HepG2 (cell line): ENCODE results near the gene MAP1LC3A. TPM values are rescaled to one million over a fixed set of nuclear protein-coding genes. Genes with fewer than 3 reads are reported as not detected.

Experiments
- ATAC-seq: fragments of 200-7000 bp; cut with Tn5 transposase; 3 replicates; pipeline ENCODE4 v1.9.1; 2020; ENCODE audit warnings: mild to moderate bottlenecking, moderate library complexity
- BruUV-seq: library from RNA; stranded (reverse); fragments of 400-500 nt; replicated peaks from 2 replicates; lab custom pipeline; 2021; lab: Mats Ljungman, UMichigan
- CTCF ChIA-PET: fragments of 300-600 bp; formaldehyde crosslinking; extraction: SDS; loops from one replicate; lab custom pipeline; 2021; ENCODE audit warnings: low total read pairs, inconsistent platforms, low intra/inter-chr PET ratio; lab: Yijun Ruan, JAX
- POLR2A ChIA-PET: fragments of 350-600 bp; sonication (Branson Sonifier 250); formaldehyde crosslinking; loops from one replicate; lab custom pipeline; 2020; ENCODE audit warnings: antibody characterized with exemption, inconsistent platforms; lab: Yijun Ruan, JAX
- DNase-seq: peaks from one replicate; pipeline ENCODE4 v3.0.0-alpha.2; 2015; ENCODE audit warnings: low spot score
- FAIRE-seq: peaks from 3 replicates; lab custom pipeline; 2011; peaks lifted over from hg19 to GRCh38; lab: Jason Lieb, UNC
- H2AFZ ChIP-seq: one replicate; pipeline ENCODE4 v1.6.1; 2011; ENCODE audit warnings: low read length, inconsistent platforms
- H3K27ac ChIP-seq: fragments of 300-600 bp; 3 replicates; pipeline ENCODE4 v1.8.0; 2011; ENCODE audit warnings: mixed run types, mild to moderate bottlenecking, mixed read lengths, low read length, inconsistent platforms; ENCODE audit not compliant: insufficient read depth; ENCODE audit errors: extremely low read length
- H3K27me3 ChIP-seq, 2 experiments: fragments of 200-600 bp in 1 of 2; 2 replicates in 1 of 2; 3 replicates in 1 of 2; pipeline versions ENCODE4 v1.6.0 to v1.8.0; 2011; ENCODE audit warnings: low read length in 2 of 2, mild to moderate bottlenecking in 2 of 2, moderate library complexity in 2 of 2, inconsistent platforms in 1 of 2; ENCODE audit not compliant: insufficient read depth in 2 of 2, control insufficient read depth in 1 of 2
- H3K36me3 ChIP-seq, 2 experiments: fragments of 200-600 bp in 1 of 2; replicated peaks in 1 of 2; 2 replicates in 1 of 2; 3 replicates in 1 of 2; pipeline versions ENCODE4 v1.5.1 to v1.8.0; 2011; ENCODE audit warnings: low read length in 2 of 2, inconsistent platforms in 1 of 2; ENCODE audit not compliant: insufficient read depth in 2 of 2, control insufficient read depth in 1 of 2
- H3K4me1 ChIP-seq: 2 replicates; pipeline ENCODE4 v1.5.1; 2012; ENCODE audit warnings: low read length, inconsistent platforms; ENCODE audit not compliant: insufficient read depth
- H3K4me2 ChIP-seq: 2 replicates; pipeline ENCODE4 v1.6.0; 2011; ENCODE audit warnings: low read depth, low read length, inconsistent platforms
- H3K4me3 ChIP-seq, 3 experiments: fragments of 200-600 bp in 1 of 3; sonication (generic), shearing (Covaris generic) in 1 of 3; replicated peaks in 1 of 3; 2 replicates each; pipeline ENCODE4 v1.5.1; 2011 to 2016; ENCODE audit warnings: low read length in 3 of 3, inconsistent platforms in 2 of 3, low read depth in 2 of 3, mild to moderate bottlenecking in 2 of 3, control low read depth in 1 of 3, mixed read lengths in 1 of 3; ENCODE audit not compliant: insufficient read depth in 1 of 3
- H3K79me2 ChIP-seq: one replicate; pipeline ENCODE4 v1.6.1; 2011; ENCODE audit warnings: low read length, inconsistent platforms; ENCODE audit not compliant: insufficient read depth
- H3K9ac ChIP-seq: 2 replicates; pipeline ENCODE4 v1.6.0; 2011; ENCODE audit warnings: mild to moderate bottlenecking, low read depth, low read length, inconsistent platforms; ENCODE audit not compliant: insufficient read depth
- H3K9me3 ChIP-seq: 2 replicates; pipeline ENCODE4 v1.5.1; 2012; ENCODE audit warnings: mild to moderate bottlenecking, low read length
- H4K20me1 ChIP-seq: 2 replicates; pipeline ENCODE4 v1.6.0; 2011; ENCODE audit warnings: inconsistent platforms, mild to moderate bottlenecking, low read length, moderate library complexity; ENCODE audit not compliant: insufficient read depth
- ASH2L ChIP-seq: fragments of 300-600, 200-600 bp; sonication (generic); IDR thresholded peaks from 2 replicates; pipeline ENCODE4 v1.7.0; 2017; ENCODE audit warnings: low read depth, mild to moderate bottlenecking, moderate library complexity, mixed read lengths, low read length; ENCODE audit not compliant: insufficient read length
- ATF3 ChIP-seq: sonication (generic); formaldehyde crosslinking; IDR thresholded peaks from 2 replicates; pipeline ENCODE4 v1.4.0; 2020; ENCODE audit warnings: missing genetic modification reagents
- ATF7-NPFF ChIP-seq: sonication (generic); formaldehyde crosslinking; IDR thresholded peaks from 2 replicates; pipeline ENCODE4 v1.8.1; 2023; ENCODE audit warnings: mild to moderate bottlenecking, low read depth, missing genetic modification reagents, moderate library complexity
- CCDC6 ChIP-seq: sonication (generic); formaldehyde crosslinking; IDR thresholded peaks from 2 replicates; pipeline ENCODE4 v1.8.1; 2022; ENCODE audit warnings: mild to moderate bottlenecking, missing genetic modification reagents, moderate library complexity
- CHD2 ChIP-seq: IDR thresholded peaks from 2 replicates; pipeline ENCODE4 v1.6.1; 2011; ENCODE audit warnings: low read depth, low read length, improper control_type of control experiment
- CREM ChIP-seq, 2 experiments: sonication (generic) in 1 of 2; formaldehyde crosslinking in 1 of 2; IDR thresholded peaks; 2 replicates each; pipeline versions ENCODE4 v1.4.0 to v1.6.1; 2016 to 2020; ENCODE audit warnings: antibody characterized with exemption in 1 of 2, mild to moderate bottlenecking in 1 of 2, missing genetic modification reagents in 1 of 2
- MXD4 ChIP-seq: IDR thresholded peaks from 2 replicates; pipeline ENCODE4 v1.6.1; 2016; ENCODE audit warnings: mild to moderate bottlenecking, missing biosample characterization, missing genetic modification reagents
- NR2F6 ChIP-seq, 2 experiments: IDR thresholded peaks; 2 replicates each; pipeline ENCODE4 v1.6.1; 2016; ENCODE audit warnings: antibody characterized with exemption in 1 of 2, mild to moderate bottlenecking in 1 of 2
- NR3C1 ChIP-seq: sonication (generic); formaldehyde crosslinking; IDR thresholded peaks from 2 replicates; pipeline ENCODE4 v1.4.0; 2020; ENCODE audit warnings: missing genetic modification reagents
- RBAK ChIP-seq: sonication (generic); formaldehyde crosslinking; IDR thresholded peaks from 2 replicates; pipeline ENCODE4 v1.5.1; 2020; ENCODE audit warnings: mild to moderate bottlenecking, missing genetic modification reagents
- SAP130 ChIP-seq: IDR thresholded peaks from 2 replicates; pipeline ENCODE4 v1.6.1; 2016; ENCODE audit warnings: low read depth
- SPEN ChIP-seq: sonication (generic); formaldehyde crosslinking; IDR thresholded peaks from 2 replicates; pipeline ENCODE4 v1.5.1; 2020; ENCODE audit warnings: low read depth, mild to moderate bottlenecking, missing genetic modification reagents
- TAF1 ChIP-seq: sonication (generic); formaldehyde crosslinking; IDR thresholded peaks from 2 replicates; pipeline ENCODE4 v1.4.0; 2020; ENCODE audit warnings: missing genetic modification reagents
- THAP11 ChIP-seq: IDR thresholded peaks from 2 replicates; pipeline ENCODE4 v1.6.1; 2016; ENCODE audit warnings: missing biosample characterization, missing genetic modification reagents
- ZC3H13 ChIP-seq: sonication (generic); formaldehyde crosslinking; IDR thresholded peaks from 2 replicates; pipeline ENCODE4 v1.8.1; 2023; ENCODE audit warnings: mild to moderate bottlenecking, missing genetic modification reagents, moderate library complexity
- ZNF20 ChIP-seq: sonication (generic); formaldehyde crosslinking; IDR thresholded peaks from 2 replicates; pipeline ENCODE4 v1.4.0; 2020; ENCODE audit warnings: mild to moderate bottlenecking, moderate library complexity, missing genetic modification reagents
- ZNF317 ChIP-seq: sonication (generic); formaldehyde crosslinking; IDR thresholded peaks from 2 replicates; pipeline ENCODE4 v1.5.0; 2020; ENCODE audit warnings: mild to moderate bottlenecking, missing genetic modification reagents
- ZNF33B ChIP-seq: sonication (generic); formaldehyde crosslinking; IDR thresholded peaks from 2 replicates; pipeline ENCODE4 v1.5.1; 2020; ENCODE audit warnings: mild to moderate bottlenecking, missing genetic modification reagents
- ZNF354B ChIP-seq: sonication (generic); formaldehyde crosslinking; IDR thresholded peaks from 2 replicates; pipeline ENCODE4 v1.8.0; 2022; ENCODE audit warnings: mild to moderate bottlenecking, missing genetic modification reagents
- ZNF451 ChIP-seq: sonication (generic); formaldehyde crosslinking; IDR thresholded peaks from 2 replicates; pipeline ENCODE4 v1.5.0; 2020; ENCODE audit warnings: mild to moderate bottlenecking, missing genetic modification reagents
- ZNF614 ChIP-seq: IDR thresholded peaks from 2 replicates; pipeline ENCODE4 v1.6.1; 2018; ENCODE audit warnings: missing biosample characterization, missing genetic modification reagents, inconsistent platforms, borderline replicate concordance
- ZNF616 ChIP-seq: sonication (generic); formaldehyde crosslinking; IDR thresholded peaks from 2 replicates; pipeline ENCODE4 v1.5.0; 2020; ENCODE audit warnings: low read depth, mild to moderate bottlenecking, missing genetic modification reagents
- ZNF710 ChIP-seq: sonication (generic); formaldehyde crosslinking; IDR thresholded peaks from 2 replicates; pipeline ENCODE4 v1.5.0; 2020; ENCODE audit warnings: mild to moderate bottlenecking, missing genetic modification reagents, borderline replicate concordance
- WGBS: methylation state at CpG from one replicate; pipeline ENCODE4 v1.1.6; 2017; ENCODE audit warnings: low lambda C conversion rate; 5-methylcytosine and 5-hydroxymethylcytosine counted together
- in situ Hi-C: cut with HindIII; loops from 2 replicates; pipeline ENCODE4 v1.10.0; 2017; ENCODE audit warnings: low pct_unique_long_range_greater_than_20kb; ENCODE audit not compliant: extremely low pct_ligation_motif_present
- intact Hi-C: fragments of 100-400 bp; cut with micrococcal nuclease; formaldehyde crosslinking; loops from one replicate; pipeline ENCODE4 v1.10.0; 2022; ENCODE audit not compliant: unreplicated experiment
- polyA plus RNA-seq, 8 experiments: library from polyadenylated mRNA; depleted of rRNA in 3 of 8; stranded (reverse) in 7 of 8; unstranded in 1 of 8; fragments of >200 nt; fragmentation: Illumina TruSeq in 4 of 8; extraction: Trizol in 4 of 8; gene quantifications; 2 replicates each; pipeline versions ENCODE4 v1.2.1 to v1.2.3, GENCODE V29; 2011 to 2016; ENCODE audit warnings: low read depth in 4 of 8, missing spikeins in 1 of 8, mixed read lengths in 1 of 8; ENCODE audit not compliant: insufficient read depth in 1 of 8
- total RNA-seq, 5 experiments: library from RNA; depleted of rRNA; stranded (reverse); fragments of >200 nt; fragmentation: Illumina TruSeq; extraction: Trizol; gene quantifications; 2 replicates each; pipeline ENCODE4 v1.2.3, GENCODE V29; 2016; ENCODE audit warnings: low read depth in 1 of 5

Gene MAP1LC3A
- total and polyA plus RNA-seq, 2 of the 13 experiments (the other 11 are each of a cell fraction or from before 2014, with no cell fraction given), result not detected

- Histone ChIP-seq H3K36me3 (peaks cover 8 to 26% of the 10 kb centered on the region in 2 experiments), H3K79me2 (peaks cover 15% of the 10 kb centered on the region), H3K27ac (peak overlapping the region; percentile 74), H3K9ac (peak overlapping the region; percentile 59), H3K4me3 (peak overlapping the region; percentile 15 to 43 (median 17); a peak in 5 of 6 replicates), H3K27me3 (no peaks in the 10 kb centered on the region; a peak in 1 of 5 replicates), H4K20me1 (peaks cover 8% of the 10 kb centered on the region), H3K4me1 (peaks cover 55% of the 10 kb centered on the region), H3K9me3 (no peaks in the 10 kb centered on the region), H2AFZ (no peak overlapping the region), H3K4me2 (peak overlapping the region; percentile 77)
- no TSS peak for BruUV-seq
- ChIA-PET CTCF (no interaction called here), POLR2A (interaction anchor here (1.0 to 1.7 kb wide), 13 partner anchors 8 to 313 kb away, joined by 3 to 12 read pairs (median 4); partner anchors contain the start of genes AHCY, ITCH and NCOA6)
- intact Hi-C loops (loop anchor here (2.0 kb wide), 1 partner anchor 14 kb away; no protein-coding TSS in a partner anchor), in situ Hi-C loops (no loop called here)
- ATAC-seq, result peak; percentile 1
- peak; percentile 59 for DNase-seq
- peak; percentile 56 for FAIRE-seq
- 22% methylated on average over 4 of the region's 4 CpGs for WGBS
- 0 out of 2 replicates have a peak, but pooled peaks have one; percentile 51 for TF ChIP-seq ZNF317 (CRISPR knock-in tag)
- no peak for TF ChIP-seq ZNF451 (CRISPR knock-in tag)
- TF ChIP-seq ATF3, result no peak
- TF ChIP-seq TAF1 (CRISPR knock-in tag), result peak; percentile 23; the same call in 1 of the 2 replicates
- peak; percentile 33; the same call in 1 of the 2 replicates for TF ChIP-seq SPEN (CRISPR knock-in tag)
- TF ChIP-seq NR2F6 (IDR thresholded peaks at IDR 0.05), result 0 out of 2 replicates have a peak, but pooled peaks have one; percentile 14
- peak; percentile 44 for TF ChIP-seq NR2F6 (CRISPR knock-in tag; IDR thresholded peaks at IDR 0.05)
- peak; percentile 77 for TF ChIP-seq MXD4
- 0 out of 2 replicates have a peak, but pooled peaks have one; percentile 45 for TF ChIP-seq RBAK (CRISPR knock-in tag)
- TF ChIP-seq ZNF616 (CRISPR knock-in tag), result 0 out of 2 replicates have a peak, but pooled peaks have one; percentile 16
- no peak for TF ChIP-seq CHD2
- 0 out of 2 replicates have a peak, but pooled peaks have one; percentile 62 for TF ChIP-seq ZNF354B (CRISPR knock-in tag)
- peak; percentile 21; the same call in 1 of the 2 replicates for TF ChIP-seq ZNF33B (CRISPR knock-in tag)
- TF ChIP-seq ZC3H13 (CRISPR knock-in tag), result peak; percentile 50; the same call in 1 of the 2 replicates
- TF ChIP-seq ZNF614 (CRISPR knock-in tag), result peak; percentile 37; the same call in 1 of the 2 replicates
- TF ChIP-seq ZNF710 (CRISPR knock-in tag), result 0 out of 2 replicates have a peak, but pooled peaks have one; percentile 30
- peak; percentile 26; the same call in 1 of the 2 replicates for TF ChIP-seq THAP11 (CRISPR knock-in tag)
- 0 out of 2 replicates have a peak, but pooled peaks have one; percentile 13 for TF ChIP-seq ATF7-NPFF
- peak; percentile 29; the same call in 1 of the 2 replicates for TF ChIP-seq CREM (IDR thresholded peaks at IDR 0.05)
- no peak for TF ChIP-seq CREM (CRISPR knock-in tag; IDR thresholded peaks at IDR 0.05)
- peak; percentile 82 for TF ChIP-seq SAP130 (CRISPR knock-in tag)
- no peak for TF ChIP-seq ASH2L
- TF ChIP-seq NR3C1 (CRISPR knock-in tag), result no peak
- TF ChIP-seq ZNF20 (CRISPR knock-in tag), result no peak
- TF ChIP-seq CCDC6 (CRISPR knock-in tag), result peak; percentile 62
Measured at GRCh38 chr20:34512266-34512954, 46.1 kb upstream of the MAP1LC3A start.
